Thyroid gland (tissue), 4 donors: Measurements from ENCODE around the gene SMIM23.

Experiments used
- POLR2A ChIP-seq, 2 donors: fragments of 450-650 bp; IDR thresholded peaks; one replicate each; pipeline ENCODE4 v1.6.1; 2017; ENCODE audit warnings: antibody characterized with exemption in 2 of 2, mild to moderate bottlenecking in 2 of 2, moderate library complexity in 1 of 2
- TF ChIP-seq, protein P1 (sequence below), 6 experiments: fragments of 200-600 bp in 3 of 6; fragments of 450-650 bp in 3 of 6; sonication (generic) in 3 of 6; IDR thresholded peaks; one replicate each; pipeline ENCODE4 v1.5.1; 2016 to 2019; ENCODE audit warnings: antibody characterized with exemption in 6 of 6, mild to moderate bottlenecking in 2 of 6, inconsistent platforms in 1 of 6, moderate library complexity in 1 of 6

DNA sequence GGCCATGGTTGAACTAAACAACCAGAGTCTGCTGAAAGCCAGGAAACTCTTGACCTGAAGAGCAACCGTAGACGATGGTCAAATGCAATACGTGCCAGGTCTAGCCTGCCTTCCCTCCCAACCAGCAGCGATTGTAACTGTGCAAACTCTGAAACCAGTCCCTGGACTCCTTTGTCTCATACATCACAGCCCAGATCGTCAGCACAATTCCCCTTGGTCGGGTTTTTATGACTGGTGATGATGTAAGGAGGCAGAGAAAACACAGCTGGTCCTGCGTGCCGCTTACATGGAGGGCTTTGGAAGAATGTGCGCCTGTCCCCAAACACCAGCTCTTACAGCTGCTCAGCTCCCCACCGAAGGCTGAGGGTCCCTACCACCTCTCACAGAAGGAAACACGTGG is 24.6 kb downstream of the SMIM23 start:
- TF ChIP-seq, protein P1, sequence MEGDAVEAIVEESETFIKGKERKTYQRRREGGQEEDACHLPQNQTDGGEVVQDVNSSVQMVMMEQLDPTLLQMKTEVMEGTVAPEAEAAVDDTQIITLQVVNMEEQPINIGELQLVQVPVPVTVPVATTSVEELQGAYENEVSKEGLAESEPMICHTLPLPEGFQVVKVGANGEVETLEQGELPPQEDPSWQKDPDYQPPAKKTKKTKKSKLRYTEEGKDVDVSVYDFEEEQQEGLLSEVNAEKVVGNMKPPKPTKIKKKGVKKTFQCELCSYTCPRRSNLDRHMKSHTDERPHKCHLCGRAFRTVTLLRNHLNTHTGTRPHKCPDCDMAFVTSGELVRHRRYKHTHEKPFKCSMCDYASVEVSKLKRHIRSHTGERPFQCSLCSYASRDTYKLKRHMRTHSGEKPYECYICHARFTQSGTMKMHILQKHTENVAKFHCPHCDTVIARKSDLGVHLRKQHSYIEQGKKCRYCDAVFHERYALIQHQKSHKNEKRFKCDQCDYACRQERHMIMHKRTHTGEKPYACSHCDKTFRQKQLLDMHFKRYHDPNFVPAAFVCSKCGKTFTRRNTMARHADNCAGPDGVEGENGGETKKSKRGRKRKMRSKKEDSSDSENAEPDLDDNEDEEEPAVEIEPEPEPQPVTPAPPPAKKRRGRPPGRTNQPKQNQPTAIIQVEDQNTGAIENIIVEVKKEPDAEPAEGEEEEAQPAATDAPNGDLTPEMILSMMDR (IDR thresholded peaks at IDR 0.05), result no peak
- no peak for TF ChIP-seq POLR2A (IDR thresholded peaks at IDR 0.05)
